Fibroblast of peridontal ligament (primary cell): ENCODE measurements around the gene HIRA.

Source experiments
- DNase-seq: peaks from one replicate; pipeline ENCODE4 v3.0.0-alpha.2; 2010; ENCODE audit errors: extremely low read depth

Gene HIRA, protein sequence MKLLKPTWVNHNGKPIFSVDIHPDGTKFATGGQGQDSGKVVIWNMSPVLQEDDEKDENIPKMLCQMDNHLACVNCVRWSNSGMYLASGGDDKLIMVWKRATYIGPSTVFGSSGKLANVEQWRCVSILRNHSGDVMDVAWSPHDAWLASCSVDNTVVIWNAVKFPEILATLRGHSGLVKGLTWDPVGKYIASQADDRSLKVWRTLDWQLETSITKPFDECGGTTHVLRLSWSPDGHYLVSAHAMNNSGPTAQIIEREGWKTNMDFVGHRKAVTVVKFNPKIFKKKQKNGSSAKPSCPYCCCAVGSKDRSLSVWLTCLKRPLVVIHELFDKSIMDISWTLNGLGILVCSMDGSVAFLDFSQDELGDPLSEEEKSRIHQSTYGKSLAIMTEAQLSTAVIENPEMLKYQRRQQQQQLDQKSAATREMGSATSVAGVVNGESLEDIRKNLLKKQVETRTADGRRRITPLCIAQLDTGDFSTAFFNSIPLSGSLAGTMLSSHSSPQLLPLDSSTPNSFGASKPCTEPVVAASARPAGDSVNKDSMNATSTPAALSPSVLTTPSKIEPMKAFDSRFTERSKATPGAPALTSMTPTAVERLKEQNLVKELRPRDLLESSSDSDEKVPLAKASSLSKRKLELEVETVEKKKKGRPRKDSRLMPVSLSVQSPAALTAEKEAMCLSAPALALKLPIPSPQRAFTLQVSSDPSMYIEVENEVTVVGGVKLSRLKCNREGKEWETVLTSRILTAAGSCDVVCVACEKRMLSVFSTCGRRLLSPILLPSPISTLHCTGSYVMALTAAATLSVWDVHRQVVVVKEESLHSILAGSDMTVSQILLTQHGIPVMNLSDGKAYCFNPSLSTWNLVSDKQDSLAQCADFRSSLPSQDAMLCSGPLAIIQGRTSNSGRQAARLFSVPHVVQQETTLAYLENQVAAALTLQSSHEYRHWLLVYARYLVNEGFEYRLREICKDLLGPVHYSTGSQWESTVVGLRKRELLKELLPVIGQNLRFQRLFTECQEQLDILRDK

DNA sequence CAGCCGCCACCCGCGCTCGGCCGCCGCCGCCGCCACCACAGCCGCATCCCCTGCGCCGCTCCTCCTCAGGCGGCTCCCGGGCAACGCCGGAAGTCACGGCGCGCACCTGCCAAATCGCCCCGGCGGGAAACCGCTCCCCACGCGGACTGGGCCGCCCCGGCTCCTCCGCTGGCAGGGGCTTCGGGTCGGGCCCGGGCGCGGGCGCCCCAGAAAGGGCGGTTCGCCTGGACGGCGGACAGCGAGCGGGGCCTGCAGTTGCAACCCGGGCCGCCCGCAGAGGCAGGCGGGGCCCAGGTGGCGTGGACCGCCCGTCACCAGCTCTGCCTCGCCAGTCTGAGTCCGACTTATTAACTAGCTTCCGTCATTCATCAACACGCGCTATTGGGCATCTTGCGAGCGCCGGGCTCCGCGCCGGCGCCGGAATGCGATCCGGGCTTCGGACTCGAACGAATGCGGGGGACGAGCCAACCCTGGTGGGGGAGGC is at the start of gene HIRA:
Gene HIRA (minus strand): TSS at position 85 of the 484 bp plus-strand sequence. CDS start 257 bp downstream, outside the sequence.
- DNase-seq: peak; percentile 62

DNA sequence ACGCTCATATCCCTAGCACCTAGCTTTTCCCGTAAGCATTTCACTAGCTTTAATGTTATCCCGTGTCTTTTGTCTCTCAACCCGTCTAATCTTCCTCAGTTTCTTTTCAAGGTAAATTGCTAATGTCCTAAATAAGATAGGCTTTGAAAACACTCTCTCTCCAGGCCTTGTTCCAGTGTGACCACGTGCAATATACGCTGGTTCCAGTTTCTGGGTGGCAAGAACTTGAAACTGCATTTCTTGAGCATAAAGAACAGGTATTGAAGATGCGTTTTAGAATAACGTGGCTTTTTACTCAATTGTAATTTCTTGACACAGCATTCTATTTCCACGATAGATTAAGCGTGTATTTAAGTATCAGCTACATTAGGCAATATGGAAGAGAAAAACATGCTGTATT is 49.3 kb upstream of the HIRA start:
- DNase-seq: no peak

DNA sequence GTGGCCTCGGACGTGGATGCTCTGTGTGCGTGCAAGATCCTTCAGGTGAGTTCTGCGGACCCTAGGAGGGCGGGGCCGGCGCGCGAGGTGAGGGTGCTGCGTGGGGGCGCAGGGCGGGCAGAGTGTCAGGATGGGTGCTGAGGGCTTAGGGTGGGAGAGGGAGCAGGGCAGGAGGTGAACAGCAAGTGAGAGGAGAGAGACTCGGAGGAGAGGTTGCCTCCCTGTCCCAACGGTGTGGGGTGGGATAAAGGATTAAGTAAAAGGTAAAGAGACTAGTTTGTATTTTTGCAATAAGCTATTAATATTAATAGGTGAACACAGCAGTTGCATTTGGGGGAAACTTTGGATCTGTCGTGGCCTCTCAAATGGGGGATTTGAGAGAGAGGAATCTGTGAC is 48.6 kb upstream of the HIRA start:
- DNase-seq: no peak

DNA sequence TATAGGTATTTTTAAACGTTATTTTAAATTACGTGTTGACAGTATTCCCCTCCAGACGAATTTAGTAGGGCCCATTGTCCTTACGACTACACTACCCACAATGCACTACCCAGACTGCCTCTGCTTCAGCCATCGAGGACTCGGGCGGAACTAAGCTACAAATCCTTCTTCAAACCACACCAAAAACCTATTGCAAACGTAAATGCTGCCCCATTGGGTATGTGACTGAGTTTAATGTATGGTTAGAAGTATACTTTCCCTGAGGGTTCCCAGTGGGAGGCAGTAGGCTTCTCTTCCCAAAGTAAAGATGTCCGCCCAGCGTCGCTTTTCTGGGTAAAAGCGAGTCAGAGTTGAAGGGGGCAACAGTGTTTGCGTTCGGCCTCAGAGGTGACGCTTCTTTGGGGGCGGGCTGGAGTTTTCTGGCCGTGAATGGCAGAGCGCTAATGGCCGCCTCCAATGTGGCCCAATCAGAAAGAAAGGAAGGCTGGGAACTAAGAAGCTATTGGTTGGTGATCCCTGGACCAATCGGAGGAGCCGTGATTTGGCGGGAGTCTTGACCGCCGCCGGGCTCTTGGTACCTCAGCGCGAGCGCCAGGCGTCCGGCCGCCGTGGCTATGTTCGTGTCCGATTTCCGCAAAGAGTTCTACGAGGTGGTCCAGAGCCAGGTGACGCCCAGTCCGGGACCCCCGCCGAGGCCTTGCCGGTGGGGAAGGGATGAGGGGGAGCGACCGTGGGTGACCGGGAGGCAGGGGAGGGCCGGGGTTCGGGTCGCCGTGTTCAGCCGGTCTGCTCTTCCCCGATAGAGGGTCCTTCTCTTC is 48.0 kb upstream of the HIRA start, which contains the start of gene CDC45:
Gene CDC45 (plus strand): TSS at position 566 of the 818 bp plus-strand sequence. CDS start 49 bp downstream, at position 615.
- peak; percentile 99 for DNase-seq

DNA sequence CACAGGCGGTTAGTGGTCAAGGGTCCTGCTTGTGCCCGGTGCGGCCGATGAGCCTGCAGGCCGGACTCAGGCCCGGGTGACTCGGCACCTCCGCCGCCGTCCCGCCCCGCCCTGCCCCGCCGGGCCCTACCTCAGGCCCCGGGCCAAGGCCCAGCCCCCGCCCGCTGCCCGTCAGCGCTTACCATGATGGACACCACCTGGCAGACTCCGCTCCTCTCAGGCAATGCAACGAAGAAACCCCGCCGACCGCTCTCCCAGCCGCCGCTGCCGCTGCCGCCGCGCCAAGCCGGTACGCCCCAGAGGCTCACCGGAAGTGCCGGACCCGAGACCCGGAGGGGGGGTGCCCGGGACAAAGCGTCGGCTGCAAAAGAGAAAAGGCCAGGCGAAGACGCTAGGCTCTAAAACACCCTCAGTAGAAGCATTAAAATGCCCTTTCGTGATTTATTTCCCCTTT is 47.4 kb upstream of the HIRA start, which contains the start of gene UFD1:
Gene UFD1 (minus strand): TSS at position 293 of the 454 bp plus-strand sequence. CDS start 108 bp downstream, at position 185.
- DNase-seq: no peak

DNA sequence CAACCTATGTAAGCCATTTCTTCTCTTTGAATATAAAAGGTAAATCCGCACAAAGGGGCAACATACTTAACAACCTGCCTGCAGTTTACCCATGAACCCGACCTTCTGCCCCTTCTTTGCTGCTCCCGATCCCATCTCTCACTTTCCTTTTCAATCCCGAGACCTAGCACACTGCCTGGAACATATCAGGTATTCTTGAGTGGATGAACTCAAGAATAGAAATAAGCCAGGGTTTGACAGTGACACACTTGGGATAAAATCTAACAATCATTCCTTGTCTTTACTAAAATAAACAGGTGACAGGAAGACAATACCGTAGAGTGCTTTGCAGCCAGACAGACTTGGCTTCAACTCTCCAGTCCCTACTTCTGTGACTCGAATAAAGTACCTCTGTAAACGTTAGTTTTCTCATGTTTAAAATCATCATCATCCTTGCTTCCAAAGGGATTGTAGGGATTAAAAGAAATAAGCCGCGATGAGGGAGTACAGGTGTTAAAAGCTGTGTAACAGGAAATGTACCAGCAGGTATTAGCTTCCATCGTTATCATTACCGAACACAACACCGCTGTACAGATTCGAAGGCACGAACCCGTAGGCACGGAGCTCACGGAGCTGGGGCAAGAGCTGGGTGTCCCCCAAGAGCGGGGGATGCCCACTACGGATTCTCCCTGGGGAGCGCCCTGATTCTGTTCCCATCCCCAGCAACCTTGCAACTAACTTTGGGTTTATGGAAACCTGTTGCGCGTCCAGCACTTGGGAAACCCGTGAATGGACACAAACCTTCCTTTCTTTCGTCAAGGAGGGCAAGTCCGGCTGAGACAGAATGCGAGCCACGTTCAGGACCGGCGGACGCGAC is 46.7 kb upstream of the HIRA start:
- peak; percentile 20 for DNase-seq

DNA sequence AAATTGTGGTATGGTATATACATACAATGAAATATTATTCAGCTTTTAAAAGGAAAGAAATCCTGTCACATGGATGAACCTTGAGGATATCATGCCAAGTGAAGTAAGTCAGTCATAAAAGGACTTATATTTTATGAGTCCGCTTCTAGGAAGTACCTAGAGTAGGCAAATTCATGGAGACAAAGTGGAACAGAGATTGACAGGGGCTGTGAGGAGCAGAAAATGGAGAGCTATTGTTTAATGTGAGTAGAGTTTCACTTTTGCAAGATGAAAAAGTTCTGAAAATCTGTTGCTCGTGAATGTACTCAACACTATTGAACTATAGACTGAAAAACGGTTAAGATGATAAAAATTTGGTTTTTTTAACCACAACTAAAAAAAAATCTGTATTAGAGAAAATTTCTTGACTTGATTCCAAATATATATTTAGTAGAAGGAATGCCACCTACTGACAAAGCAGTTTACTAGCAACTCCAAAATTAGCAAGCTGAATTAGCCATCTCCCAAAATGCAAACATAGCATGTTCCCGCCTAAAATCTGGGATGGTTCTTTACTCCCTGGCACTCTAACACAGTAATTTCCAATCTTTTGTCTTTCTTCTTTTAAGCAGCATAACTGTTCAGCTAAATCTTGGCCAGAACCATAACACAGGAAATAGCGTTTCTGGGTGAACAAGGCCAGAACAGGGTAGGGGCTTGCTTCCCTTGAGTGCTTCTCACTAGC is 46.0 kb upstream of the HIRA start:
- DNase-seq: peak; percentile 36

DNA sequence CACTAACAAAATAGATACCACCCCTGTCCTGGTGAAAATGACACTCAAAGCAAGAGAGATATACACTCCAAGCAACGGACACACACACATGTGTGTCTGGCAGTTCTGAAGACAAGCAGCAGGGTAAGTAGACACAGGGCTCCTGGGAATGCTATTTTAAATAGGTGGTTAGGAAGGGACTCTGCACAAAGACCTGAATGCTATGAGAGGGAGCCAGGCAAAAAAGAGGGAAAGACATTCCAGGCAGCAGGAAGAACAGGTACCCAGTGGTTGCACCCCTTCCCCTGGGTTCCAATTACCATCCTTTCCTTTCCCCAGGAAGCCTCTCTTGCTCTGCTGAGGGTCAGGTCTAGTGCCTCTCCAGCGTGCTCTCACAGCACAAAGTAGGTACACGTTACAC is 44.5 kb upstream of the HIRA start:
- DNase-seq: no peak

DNA sequence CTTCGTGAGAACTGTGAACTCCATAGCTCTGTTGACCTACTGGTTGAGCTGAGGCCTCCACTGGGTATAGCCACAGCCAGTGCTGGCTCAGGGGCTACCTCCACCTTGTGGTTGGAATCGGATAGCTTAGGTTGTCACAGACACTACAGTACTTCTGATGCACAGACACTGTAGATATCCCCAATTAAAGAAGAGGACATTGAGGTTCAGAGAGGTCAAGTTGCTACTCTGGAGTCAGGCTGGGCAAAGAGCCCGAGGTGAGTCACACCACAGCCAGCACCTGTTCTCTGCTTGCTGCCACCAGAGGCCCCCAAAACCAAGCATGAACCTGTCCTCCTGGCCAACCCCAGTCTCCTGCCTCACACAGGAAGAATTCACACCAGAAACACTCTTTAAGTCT is 42.0 kb upstream of the HIRA start:
- DNase-seq: no peak

DNA sequence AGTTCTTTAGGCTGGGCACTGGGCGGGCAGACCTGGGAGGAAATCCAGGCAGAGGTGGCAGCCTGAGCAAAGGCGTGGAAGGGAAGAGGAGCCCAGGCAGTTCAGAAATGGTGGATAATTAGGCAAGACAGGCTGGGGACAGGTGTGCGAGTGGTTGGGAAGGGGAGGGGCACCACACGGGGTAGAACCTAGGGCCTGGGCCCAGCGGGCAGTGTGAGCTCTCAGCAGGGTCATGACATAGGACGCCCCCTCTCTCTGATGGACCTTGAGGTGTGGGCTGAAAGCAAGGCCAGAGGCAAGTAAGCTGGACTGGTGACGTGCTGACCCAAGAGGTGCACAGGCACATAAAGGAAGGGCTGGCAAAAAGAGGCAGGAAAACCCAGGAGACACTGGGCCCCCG is 40.7 kb upstream of the HIRA start:
- no peak for DNase-seq

DNA sequence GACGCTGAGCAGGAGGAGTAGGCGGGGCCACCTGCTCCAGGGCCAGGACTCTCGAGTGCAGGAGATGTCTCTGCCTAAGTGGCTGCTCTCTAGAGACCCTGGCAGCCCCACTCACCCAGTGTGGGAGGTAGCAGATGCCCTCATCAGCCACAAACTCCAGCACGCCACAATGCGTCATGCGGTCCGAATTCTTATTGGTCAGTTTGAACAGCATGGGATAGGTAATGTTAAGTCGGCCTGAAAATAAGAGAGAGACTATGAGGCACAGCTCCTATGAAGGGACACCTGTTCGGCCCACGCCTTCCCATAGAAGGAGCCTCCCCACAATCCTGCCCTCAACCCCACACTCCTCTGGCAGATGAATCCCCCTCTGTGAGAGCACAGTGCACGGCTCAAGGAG is 40.0 kb upstream of the HIRA start:
- DNase-seq: no peak

DNA sequence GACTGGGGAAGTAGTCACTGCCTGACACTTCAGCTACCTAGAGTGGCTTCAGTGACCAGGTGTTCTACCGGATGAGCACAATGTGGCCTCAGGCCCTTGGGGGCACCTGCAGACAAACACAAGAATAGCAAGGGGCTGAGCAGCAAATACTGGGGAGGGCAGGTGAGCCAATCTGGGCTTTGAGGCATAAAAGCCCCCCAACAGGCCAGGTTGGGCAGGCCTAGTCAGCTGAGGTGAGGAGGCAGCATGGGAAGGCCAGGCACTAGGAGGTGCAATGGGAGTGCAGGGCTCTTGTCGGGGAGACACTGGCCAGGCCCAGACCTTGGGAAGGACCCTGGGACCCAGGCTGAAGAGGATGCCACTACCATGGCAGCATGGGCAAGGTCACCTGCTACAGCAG is 38.5 kb upstream of the HIRA start:
- DNase-seq: no peak

DNA sequence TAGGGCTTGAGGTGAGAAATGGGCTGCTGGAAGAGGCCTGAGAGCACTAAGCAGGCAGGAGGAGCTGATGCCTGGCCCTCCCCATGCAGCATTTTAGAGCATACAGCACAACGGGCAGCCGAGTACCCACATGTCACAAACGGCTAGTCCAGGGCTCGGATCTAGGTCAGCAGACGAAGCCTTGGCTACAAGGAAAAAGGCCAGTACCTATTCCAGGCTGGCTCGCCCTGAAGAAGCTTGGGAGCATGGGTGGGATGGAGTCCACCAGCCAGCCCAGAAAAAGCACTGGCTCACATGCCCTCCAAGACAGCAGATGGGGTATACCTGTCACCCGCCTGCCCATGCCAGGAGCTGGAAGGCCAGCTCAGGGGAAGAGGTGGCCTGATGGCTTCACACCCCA is 37.9 kb upstream of the HIRA start:
- DNase-seq: no peak

DNA sequence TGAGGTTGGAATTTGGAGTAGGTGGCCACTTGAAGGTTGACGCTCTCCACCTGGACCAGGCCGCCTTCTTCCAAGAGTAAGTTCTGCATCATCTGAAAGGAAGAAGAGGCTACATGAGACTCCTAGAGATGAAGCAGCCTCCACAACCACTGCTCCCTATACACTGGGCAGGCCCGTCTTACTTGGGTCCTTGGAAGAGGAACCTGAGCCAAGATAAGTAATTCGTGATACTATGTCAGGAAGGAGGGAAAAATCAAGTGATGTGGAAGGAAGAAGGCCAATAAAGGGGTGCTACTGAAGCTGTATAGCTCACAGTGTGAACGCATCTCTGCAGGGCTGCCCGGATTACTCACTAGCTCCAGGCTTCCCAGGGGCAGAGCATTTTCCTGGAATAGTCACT is 36.4 kb upstream of the HIRA start:
- DNase-seq: no peak

DNA sequence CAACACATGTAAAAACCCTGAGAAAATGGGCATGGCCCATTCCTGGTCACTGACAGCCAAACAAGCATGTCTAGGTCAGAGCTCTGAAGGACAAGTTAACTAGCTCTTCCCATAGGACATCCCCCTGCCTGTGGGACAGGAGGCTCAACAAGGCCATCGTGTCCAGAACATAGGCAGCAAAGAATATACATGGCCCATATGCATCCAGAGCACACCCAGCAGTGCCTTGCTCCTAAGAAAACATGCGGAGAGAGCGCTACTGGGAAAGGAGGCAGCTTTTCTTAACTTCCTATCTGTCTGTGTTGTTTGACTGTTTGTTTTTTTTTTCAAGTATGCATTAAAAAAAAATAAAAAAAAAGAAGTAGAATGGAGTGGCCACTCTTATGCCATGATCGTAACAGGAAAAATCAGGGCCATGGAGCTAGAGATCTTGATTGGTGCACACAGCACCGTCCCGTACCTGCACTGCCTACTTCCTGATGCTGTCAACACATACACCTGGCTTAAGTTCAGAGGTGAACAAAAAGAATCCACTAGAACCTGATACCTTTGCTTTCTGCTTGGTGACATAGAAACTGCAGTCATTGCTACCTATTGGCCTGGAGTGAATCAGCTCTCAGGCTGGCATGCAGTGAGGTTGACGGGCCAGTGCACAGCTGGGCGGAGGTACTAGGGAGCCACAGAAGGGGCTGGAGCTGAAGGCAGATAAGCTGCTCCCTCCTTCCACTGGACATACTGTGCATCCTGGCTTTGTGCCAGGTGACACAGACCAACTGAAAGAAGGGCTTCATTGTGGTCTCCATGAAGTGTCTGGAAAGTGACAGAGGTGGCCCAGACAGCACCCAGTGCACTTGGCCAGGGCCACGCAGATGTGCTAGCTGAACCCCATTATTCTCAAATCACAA is 35.6 kb upstream of the HIRA start:
- DNase-seq: no peak

DNA sequence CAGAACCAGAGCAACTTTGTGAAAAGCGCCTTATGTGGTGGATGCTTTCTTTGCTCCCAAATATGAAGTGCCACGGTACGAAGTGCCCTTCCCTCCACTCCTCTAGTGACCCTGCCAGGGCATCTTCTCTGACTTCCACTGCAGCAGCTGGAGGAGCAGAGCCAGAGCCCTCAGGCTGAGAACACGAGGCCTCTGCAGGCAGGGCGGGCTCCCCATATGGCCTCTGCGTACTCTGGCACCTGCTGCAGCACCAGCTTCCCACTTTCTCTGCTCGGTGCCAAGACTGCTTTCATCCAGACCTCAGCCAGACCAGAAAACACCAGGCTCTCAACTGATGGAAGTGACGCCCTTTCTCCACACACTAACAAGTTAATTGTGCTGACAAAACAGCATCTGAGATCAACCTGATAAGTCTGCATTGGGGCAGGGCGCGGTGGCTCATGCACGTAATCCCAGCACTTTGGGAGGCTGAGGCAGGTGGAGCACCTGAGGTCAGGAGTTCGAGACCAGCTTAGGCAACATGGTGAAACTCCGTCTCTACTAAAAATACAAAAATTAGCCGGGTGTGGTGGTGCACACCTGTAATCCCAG is 34.7 kb upstream of the HIRA start:
- no peak for DNase-seq

DNA sequence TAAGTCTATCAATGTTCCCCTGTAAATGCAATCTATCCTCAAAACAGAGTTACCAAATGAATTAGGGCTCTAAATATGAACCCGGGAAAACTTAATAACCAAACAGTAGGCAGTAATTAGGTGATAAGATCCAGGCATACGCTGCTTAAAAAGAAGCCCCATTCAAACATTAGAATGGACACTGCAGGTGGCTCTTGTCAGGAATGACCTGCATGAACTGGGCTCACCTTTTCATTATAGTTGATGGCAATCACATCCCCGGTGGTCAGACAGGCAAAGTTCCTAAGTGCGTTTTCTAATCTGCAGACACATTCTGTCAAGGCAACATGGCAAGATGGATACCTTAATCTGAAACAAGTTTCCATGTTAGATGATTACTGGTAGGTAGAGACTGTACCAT is 33.4 kb upstream of the HIRA start:
- DNase-seq: no peak

DNA sequence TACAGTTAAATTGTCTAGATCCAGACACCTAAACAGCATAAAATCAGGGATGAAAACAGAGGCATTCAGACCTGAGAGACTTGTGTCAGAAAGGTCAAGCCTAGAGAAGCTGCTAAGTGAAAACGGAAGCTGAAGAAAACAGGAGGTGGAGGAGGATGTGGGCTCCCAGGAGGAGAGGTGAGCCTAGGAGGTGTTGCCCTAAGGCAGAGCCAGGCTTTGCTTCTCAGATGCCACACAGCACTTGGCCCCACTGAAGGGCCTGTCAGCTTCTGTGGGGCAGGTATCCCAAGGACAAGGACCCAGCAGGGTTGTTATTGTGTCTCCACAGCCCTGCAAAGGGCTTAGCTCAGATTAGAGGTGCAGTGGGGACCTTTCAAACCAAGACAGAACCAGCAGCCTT is 33.0 kb upstream of the HIRA start:
- no peak for DNase-seq
